AG04449 (cell line): Measurements from ENCODE around the gene AGBL4.

Source experiments
- CTCF ChIA-PET: fragments of 350-600 bp; formaldehyde crosslinking; extraction: SDS; loops from one replicate; lab custom pipeline; 2021; ENCODE audit warnings: antibody characterized with exemption; lab: Yijun Ruan, JAX
- POLR2A ChIA-PET: fragments of 400-600, 350-600 bp; formaldehyde crosslinking; extraction: SDS; loops from one replicate; lab custom pipeline; 2020; ENCODE audit warnings: antibody characterized with exemption, inconsistent platforms; lab: Yijun Ruan, JAX
- DNase-seq: peaks from one replicate; pipeline ENCODE4 v3.0.0-alpha.2; 2010; ENCODE audit warnings: low read depth, low spot score
- H3K4me3 ChIP-seq: 2 replicates; pipeline ENCODE4 v1.5.1; 2011; ENCODE audit warnings: low read depth, mild to moderate bottlenecking, control low read depth, low read length
- TF ChIP-seq, protein P1 (sequence below): IDR thresholded peaks from one replicate; pipeline ENCODE4 v1.5.1; 2011; ENCODE audit warnings: mild to moderate bottlenecking, moderate library complexity, low read length, control low read depth, inconsistent platforms; ENCODE audit not compliant: insufficient read depth; ENCODE audit errors: missing control alignments

The AGBL4 gene

DNA sequence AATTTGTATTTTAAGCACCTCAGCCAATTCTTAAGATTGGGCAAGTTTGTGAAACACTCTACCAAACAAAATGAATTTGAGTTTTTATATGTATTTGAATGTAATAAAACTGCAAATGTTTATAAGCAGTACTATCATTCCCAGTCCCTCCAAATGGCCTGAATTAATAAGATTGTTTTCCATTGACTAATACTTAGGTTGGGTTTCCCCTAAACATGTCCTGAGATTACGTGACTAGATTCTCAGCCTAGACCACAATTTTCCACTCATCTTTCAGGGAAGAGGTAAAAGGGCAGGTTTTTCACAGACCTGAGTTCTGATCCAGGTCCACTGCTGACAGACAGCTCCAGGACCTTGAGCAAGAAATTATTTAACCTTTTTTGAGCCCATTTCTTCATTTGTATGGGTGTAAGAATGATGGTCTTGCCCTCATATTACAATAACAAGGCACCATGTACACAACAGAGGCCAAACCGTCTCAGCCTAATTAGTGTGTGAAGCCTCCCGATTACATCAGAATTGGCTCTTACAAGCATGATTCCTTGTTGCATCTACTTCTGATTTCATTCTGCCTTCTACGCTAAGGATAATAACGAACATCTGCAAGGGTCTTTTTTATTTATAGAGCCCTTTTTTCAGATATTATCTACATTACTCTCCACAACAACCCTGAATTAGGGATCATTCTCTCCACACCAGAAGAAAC, 1298.3 kb downstream of the AGBL4 start:
- no peak for DNase-seq
- ChIA-PET POLR2A (no interaction called here), CTCF (no interaction called here)
- no peak overlapping the region for H3K4me3 ChIP-seq
- TF ChIP-seq, protein P1, sequence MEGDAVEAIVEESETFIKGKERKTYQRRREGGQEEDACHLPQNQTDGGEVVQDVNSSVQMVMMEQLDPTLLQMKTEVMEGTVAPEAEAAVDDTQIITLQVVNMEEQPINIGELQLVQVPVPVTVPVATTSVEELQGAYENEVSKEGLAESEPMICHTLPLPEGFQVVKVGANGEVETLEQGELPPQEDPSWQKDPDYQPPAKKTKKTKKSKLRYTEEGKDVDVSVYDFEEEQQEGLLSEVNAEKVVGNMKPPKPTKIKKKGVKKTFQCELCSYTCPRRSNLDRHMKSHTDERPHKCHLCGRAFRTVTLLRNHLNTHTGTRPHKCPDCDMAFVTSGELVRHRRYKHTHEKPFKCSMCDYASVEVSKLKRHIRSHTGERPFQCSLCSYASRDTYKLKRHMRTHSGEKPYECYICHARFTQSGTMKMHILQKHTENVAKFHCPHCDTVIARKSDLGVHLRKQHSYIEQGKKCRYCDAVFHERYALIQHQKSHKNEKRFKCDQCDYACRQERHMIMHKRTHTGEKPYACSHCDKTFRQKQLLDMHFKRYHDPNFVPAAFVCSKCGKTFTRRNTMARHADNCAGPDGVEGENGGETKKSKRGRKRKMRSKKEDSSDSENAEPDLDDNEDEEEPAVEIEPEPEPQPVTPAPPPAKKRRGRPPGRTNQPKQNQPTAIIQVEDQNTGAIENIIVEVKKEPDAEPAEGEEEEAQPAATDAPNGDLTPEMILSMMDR = no peak

DNA sequence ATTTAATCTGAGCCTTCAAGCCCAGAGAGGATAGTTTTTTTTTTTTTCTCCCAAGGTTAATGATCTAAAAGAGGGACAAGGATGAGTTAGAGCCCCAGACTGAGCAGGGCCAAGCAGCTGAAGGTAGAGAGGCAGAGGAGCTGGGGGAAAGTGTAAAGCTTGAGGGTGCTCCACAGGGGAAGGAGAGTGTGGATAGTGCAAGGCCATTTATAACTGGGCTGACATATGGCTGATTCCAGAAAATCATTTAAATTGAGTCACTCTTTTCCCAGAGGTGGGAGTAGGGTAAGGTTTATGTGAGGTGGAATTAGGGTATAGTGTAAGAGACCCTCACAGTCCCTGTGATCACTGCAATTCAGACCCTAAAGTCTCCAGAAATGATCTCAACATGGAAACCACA, 1302.8 kb downstream of the AGBL4 start:
- ChIA-PET CTCF (interaction anchor here (1.1 kb wide), 1 partner anchor 22 kb away, joined by 3 read pairs; no protein-coding TSS in a partner anchor), POLR2A (no interaction called here)
- no peak overlapping the region for H3K4me3 ChIP-seq
- TF ChIP-seq, protein P1 = no peak
- DNase-seq = no peak

DNA sequence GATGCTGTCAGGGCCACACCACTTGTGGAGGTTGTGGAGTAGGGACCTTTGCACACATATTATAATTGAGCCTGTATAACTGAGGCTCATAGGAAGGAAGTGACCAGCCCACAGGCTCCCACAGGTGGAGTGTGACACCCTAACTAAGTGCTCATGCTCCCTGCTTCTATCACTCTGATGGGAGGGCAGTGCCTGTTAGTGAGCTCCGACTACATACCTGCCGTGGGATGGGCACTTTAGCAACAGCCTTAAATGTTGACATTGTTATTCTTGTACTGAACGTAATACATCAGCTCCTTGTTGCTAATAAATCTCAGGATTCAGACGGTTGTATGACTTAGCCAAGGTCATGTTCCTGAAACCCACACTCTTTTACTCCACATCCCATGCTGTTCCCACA, 1305.0 kb downstream of the AGBL4 start:
- CTCF ChIA-PET = no interaction called here
- POLR2A ChIA-PET = no interaction called here
- DNase-seq = no peak
- no peak overlapping the region for H3K4me3 ChIP-seq
- TF ChIP-seq, protein P1 = no peak

DNA sequence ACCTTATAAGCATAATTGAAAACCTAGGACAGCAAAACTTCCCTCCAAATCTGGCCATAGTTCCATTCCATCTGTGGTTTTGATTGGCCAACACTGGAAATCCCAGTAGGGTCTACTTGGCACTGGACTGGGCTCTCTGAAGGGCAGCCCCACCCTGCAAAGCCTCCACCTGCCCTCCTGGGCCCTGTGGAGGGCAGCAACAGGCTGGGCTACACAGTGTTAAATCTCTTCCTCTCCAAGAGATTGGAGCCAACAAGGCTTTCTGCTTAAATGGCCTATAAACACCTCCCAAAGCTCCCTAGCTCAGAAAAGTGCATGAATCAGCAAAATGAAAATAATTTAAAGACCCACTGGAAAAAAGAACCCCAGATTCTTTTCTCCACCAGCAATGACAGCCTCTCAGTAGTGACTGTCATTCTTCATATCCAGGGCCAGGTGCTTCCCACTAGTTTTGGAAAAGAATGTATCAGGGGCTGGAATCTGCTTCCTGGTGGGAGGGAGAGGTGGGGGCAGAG, 1305.6 kb downstream of the AGBL4 start:
- no peak overlapping the region for H3K4me3 ChIP-seq
- ChIA-PET CTCF (no interaction called here), POLR2A (no interaction called here)
- DNase-seq = no peak
- TF ChIP-seq, protein P1 = no peak

DNA sequence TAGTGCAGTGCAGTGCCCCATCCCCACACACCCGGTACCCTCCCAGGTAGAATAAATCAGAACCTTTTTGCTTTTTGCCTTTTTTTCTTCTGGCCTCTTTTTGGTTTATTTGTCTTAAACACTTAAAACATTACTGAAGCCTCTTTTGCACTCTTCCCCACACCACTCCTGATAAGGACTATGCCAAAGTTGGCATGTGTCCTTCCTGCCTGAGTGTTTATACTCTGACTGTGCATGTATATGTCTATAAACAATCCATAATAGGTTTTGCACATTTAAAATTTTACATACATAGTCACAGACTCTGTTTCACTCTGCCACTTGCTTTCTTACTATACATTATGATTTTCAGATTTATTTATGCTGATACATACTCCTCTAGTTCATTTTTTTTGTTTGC, 1306.7 kb downstream of the AGBL4 start:
- H3K4me3 ChIP-seq = no peak overlapping the region
- TF ChIP-seq, protein P1 = no peak
- no peak for DNase-seq
- ChIA-PET POLR2A (no interaction called here), CTCF (no interaction called here)

DNA sequence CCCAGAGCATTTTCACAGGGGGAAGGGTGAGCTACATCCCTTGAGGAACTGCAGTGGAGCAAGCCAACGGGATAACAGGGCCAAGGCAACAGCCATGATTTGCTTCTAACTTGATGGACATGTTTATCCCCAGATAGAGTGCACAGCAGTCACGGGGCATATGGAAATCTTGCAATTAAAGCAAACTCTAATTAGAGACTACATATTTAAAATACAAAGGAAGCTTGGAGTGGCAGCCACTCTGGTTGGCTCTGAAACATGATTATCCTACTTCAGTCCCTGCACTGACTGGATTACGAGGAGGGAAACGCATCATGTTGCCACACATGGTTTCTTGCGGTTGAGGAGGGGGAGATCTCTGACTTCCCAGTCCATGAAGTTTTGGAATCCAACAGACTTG, 1307.8 kb downstream of the AGBL4 start:
- ChIA-PET CTCF (no interaction called here), POLR2A (no interaction called here)
- no peak for DNase-seq
- TF ChIP-seq, protein P1 = no peak
- H3K4me3 ChIP-seq = no peak overlapping the region
